GM12874 (cell line): ENCODE data around the gene CAMLG.

Experiments used
- TF ChIP-seq, protein P1 (sequence below): IDR thresholded peaks from 2 replicates; pipeline ENCODE4 v1.5.1; 2011; ENCODE audit warnings: low read depth, mild to moderate bottlenecking, control low read depth, low read length, moderate library complexity; ENCODE audit not compliant: insufficient read depth

CAMLG gene

DNA sequence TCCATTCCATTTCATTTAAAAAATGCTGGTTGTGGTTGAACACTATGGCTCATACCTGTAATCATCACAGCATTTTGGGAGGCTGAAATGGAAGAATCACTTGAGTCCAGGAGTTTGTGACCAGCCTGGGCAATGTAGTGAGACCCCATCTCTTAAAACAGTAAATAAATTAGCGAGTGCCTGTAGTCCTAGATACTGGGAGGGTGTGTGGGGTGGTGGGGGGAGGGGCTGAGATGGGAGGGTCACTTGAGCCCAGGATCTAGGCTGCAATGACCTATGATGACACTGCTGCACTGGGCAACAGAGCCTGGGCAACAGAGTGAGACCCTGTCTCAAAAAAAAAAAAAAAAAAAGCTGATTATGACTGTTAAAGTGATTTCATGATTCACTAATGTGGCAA lies 49.3 kb downstream of the CAMLG start:
- TF ChIP-seq, protein P1, sequence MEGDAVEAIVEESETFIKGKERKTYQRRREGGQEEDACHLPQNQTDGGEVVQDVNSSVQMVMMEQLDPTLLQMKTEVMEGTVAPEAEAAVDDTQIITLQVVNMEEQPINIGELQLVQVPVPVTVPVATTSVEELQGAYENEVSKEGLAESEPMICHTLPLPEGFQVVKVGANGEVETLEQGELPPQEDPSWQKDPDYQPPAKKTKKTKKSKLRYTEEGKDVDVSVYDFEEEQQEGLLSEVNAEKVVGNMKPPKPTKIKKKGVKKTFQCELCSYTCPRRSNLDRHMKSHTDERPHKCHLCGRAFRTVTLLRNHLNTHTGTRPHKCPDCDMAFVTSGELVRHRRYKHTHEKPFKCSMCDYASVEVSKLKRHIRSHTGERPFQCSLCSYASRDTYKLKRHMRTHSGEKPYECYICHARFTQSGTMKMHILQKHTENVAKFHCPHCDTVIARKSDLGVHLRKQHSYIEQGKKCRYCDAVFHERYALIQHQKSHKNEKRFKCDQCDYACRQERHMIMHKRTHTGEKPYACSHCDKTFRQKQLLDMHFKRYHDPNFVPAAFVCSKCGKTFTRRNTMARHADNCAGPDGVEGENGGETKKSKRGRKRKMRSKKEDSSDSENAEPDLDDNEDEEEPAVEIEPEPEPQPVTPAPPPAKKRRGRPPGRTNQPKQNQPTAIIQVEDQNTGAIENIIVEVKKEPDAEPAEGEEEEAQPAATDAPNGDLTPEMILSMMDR: no peak

DNA sequence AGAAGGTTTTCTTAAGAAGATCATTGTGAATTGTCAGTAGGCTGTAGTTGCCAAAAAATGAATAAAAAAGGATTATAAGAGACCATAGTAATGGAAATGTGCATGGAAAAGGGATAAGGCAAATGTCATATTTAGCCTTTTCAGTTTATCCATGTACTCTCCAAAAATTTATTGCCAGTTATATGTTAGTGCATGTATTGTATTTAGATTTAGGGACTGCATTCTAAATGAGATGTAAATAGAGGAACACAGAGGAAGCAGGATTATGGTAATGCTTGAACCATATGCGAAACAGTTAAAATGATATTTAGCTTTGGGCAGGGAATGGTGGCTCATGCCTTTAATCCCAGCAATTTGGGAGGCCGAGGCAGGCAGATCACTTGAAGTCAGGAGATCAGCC lies 53.2 kb downstream of the CAMLG start:
- TF ChIP-seq, protein P1: no peak

DNA sequence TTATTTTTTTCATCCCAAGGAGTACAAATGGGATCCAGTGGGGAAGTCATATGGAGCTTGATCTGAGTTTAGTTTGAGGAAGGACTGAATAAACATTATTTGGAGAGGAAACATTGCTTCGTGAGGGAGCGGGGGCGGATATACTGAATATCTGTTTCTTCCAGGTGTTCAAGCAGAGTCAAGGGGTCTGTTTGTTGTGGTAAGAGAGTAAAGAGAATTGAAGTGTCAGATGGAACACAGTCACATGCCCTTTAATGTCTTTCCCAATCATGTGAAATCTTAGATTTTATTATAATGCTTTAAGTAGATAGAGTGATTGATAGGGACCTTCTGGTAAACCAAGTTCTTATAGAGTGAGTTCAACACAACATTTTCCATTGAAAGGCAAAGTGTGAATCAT lies 53.9 kb downstream of the CAMLG start:
- TF ChIP-seq, protein P1: no peak

DNA sequence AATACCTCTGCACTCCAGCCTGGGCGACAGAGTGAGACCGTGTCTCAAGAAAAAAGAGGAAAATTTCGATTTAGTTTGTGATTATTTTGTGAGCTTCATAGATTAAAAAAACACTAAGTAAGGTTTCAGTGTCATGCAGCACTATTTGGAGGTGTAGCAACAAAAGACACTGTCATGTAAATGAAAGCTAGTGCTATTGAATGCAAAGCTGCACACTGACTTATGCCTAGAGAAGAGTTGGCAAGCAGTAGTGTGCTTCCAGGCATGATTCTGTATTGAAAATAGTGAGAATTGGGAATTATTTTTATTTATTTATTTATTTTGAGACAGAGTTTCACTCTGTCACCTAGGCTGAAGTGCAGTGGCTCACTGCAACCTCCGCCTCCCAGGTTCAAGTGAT lies 54.8 kb downstream of the CAMLG start:
- TF ChIP-seq, protein P1: no peak

DNA sequence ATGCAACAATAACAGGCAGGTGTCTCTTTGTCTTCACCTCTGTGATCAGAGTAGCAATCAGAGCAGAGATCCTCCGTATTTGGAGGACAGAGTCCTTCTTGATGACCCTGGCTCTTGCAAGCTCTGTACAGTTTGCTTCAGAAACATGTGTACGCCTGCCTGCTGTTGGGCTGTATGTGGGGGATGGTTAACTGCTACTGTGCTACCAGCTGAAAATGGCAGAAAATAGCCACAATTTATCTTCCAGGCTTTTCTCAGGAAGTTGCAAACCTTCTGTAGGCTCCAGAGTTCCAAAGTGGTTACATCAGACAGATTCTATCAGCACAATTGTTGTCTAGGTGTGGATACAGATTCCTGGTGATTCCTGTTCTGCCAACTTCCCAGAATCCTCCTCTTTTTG lies 55.7 kb downstream of the CAMLG start:
- TF ChIP-seq, protein P1: no peak

DNA sequence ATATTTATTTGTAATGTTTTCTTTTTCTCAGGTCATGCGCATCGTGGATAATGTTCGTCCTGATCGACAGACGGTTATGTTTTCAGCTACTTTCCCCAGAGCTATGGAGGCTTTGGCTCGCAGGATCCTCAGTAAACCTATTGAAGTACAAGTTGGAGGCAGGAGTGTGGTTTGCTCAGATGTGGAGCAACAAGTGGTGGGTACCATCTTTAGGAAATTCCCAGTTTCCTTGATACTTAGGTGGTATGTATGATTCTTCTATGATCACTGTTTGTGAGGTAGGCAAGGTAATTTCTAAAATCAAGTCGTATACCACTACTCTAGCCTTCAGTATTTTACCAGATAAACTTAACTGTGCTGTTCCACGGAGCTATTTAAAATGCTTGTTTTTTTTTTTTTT lies 56.5 kb downstream of the CAMLG start:
- TF ChIP-seq, protein P1: no peak

DNA sequence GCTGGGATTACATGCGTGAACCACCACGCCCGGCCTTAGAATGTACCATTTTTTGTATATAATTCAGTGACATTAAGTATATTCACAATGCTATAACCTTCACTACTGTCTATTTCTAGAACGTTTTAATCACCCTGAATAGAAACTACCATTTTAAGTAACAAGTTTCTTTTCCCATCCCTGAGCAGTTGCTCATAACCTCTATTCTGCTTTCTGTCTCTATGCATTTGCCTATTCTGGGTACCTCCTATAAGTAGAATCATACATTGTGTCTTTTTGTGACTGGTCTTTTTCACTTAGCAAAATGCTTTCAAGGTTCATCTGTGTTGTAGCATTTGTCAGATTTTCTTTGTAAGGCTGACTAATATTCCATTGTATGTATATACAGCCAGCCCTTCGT lies 60.1 kb downstream of the CAMLG start:
- TF ChIP-seq, protein P1: no peak
